Hepatocyte (in vitro differentiated cells): ENCODE measurements around the gene PFKL. TPM values are rescaled to one million over a fixed set of nuclear protein-coding genes. Genes with fewer than 3 reads are reported as not detected.

Experiments
- DNase-seq: peaks from one replicate; pipeline ENCODE4 v3.0.0-alpha.2; 2016; ENCODE audit warnings: low spot score
- H2AFZ ChIP-seq: fragments of 200-600 bp; sonication (generic); 2 replicates; pipeline ENCODE4 v1.6.0; 2016; ENCODE audit warnings: antibody characterized with exemption, mild to moderate bottlenecking
- H3K27ac ChIP-seq: fragments of 200-600 bp; sonication (generic); 2 replicates; pipeline ENCODE4 v1.5.1; 2016; ENCODE audit warnings: mild to moderate bottlenecking
- H3K27me3 ChIP-seq: fragments of 200-600 bp; sonication (generic); 2 replicates; pipeline ENCODE4 v1.6.1; 2016
- H3K36me3 ChIP-seq: fragments of 200-600 bp; sonication (generic); replicated peaks from 2 replicates; pipeline ENCODE4 v1.5.1; 2016; ENCODE audit warnings: low read depth; ENCODE audit not compliant: insufficient read depth
- H3K4me1 ChIP-seq: fragments of 200-600 bp; sonication (generic); 2 replicates; pipeline ENCODE4 v1.5.1; 2016; ENCODE audit warnings: mild to moderate bottlenecking, moderate library complexity; ENCODE audit not compliant: insufficient read depth
- H3K4me2 ChIP-seq: fragments of 200-600 bp; sonication (generic); 2 replicates; pipeline ENCODE4 v1.6.0; 2016
- H3K4me3 ChIP-seq: fragments of 200-600 bp; sonication (generic); 2 replicates; pipeline ENCODE4 v1.5.1; 2016; ENCODE audit warnings: mild to moderate bottlenecking
- H3K79me2 ChIP-seq: fragments of 200-600 bp; sonication (generic); 2 replicates; pipeline ENCODE4 v1.6.0; 2017; ENCODE audit warnings: mild to moderate bottlenecking
- H3K9me2 ChIP-seq: fragments of 200-600 bp; sonication (generic); replicated peaks from 2 replicates; pipeline ENCODE4 v1.6.0; 2017; ENCODE audit warnings: mild to moderate bottlenecking; ENCODE audit not compliant: insufficient read depth
- H3K9me3 ChIP-seq: fragments of 200-600 bp; sonication (generic); 2 replicates; pipeline ENCODE4 v1.5.1; 2016; ENCODE audit warnings: low read depth, mild to moderate bottlenecking
- H4K20me1 ChIP-seq: fragments of 200-600 bp; sonication (generic); 2 replicates; pipeline ENCODE4 v1.6.0; 2016; ENCODE audit warnings: mild to moderate bottlenecking; ENCODE audit not compliant: insufficient read depth, poor library complexity, severe bottlenecking
- CTCF ChIP-seq: fragments of 200-600 bp; sonication (generic); IDR thresholded peaks from 2 replicates; pipeline ENCODE4 v1.5.1; 2016; ENCODE audit warnings: antibody characterized with exemption, mild to moderate bottlenecking; ENCODE audit not compliant: poor library complexity
- EZH2 ChIP-seq: fragments of 200-600 bp; sonication (generic); IDR thresholded peaks from 2 replicates; pipeline ENCODE4 v1.6.1; 2016; ENCODE audit warnings: antibody characterized with exemption, mild to moderate bottlenecking, borderline replicate concordance
- EZH2phosphoT487 ChIP-seq: fragments of 200-600 bp; sonication (generic); IDR thresholded peaks from one replicate; pipeline ENCODE4 v1.6.1; 2018; ENCODE audit warnings: antibody characterized with exemption, mild to moderate bottlenecking, low read depth, moderate library complexity; ENCODE audit not compliant: unreplicated experiment, severe bottlenecking
- WGBS: methylation state at CpG from one replicate; pipeline ENCODE4 v1.1.6; 2016; ENCODE audit warnings: low lambda C conversion rate; ENCODE audit errors: missing lambda C conversion rate; 5-methylcytosine and 5-hydroxymethylcytosine counted together
- polyA plus RNA-seq: library from polyadenylated mRNA; unstranded; fragments of >200 nt; fragmentation: Nextera tagmentation; extraction: Ambion mirVana; gene quantifications from 2 replicates; pipeline ENCODE4 v1.2.1, GENCODE V29; 2016
- total RNA-seq: library from RNA; depleted of rRNA; stranded (reverse); fragments of >200 nt; gene quantifications from 2 replicates; pipeline ENCODE4 v1.2.3, GENCODE V29; 2014

The PFKL gene
- total RNA-seq = 115 and 140 TPM in 2 replicates
- 191 and 205 TPM in 2 replicates for polyA plus RNA-seq

- no peaks in the 10 kb centered on the region for H3K36me3 ChIP-seq
- peak within 1 kb of the TSS; percentile 96 for H3K27ac ChIP-seq
- H3K79me2 ChIP-seq = peaks cover 34% of the 10 kb centered on the region
- H3K4me3 ChIP-seq = peak within 1 kb of the TSS; percentile 94
- TF ChIP-seq CTCF = no peak
- no peak for TF ChIP-seq EZH2
- no peak for TF ChIP-seq EZH2phosphoT487
- H3K4me2 ChIP-seq = peak within 1 kb of the TSS; percentile 97
- H2AFZ ChIP-seq = peak within 1 kb of the TSS; percentile 87
- peaks cover 37% of the 10 kb centered on the region for H3K4me1 ChIP-seq
- no peaks in the 10 kb centered on the region for H3K9me2 ChIP-seq
- peaks cover 8% of the 10 kb centered on the region for H4K20me1 ChIP-seq
- no peaks in the 10 kb centered on the region for H3K27me3 ChIP-seq
- 2% methylated on average over 14 of the region's 94 CpGs for WGBS
- no peaks in the 10 kb centered on the region for H3K9me3 ChIP-seq
- peak; percentile 88 for DNase-seq
These were observed at the start of gene PFKL for GRCh38 chr21:44299458-44300261. TSS of gene PFKL (plus strand) at chr21:44300053. CDS start at chr21:44300106, 53 bp downstream.

GRCh38 chr21:44253832-44254710 lies 45.8 kb upstream of the PFKL start:
- H3K4me3 ChIP-seq = no peak overlapping the region
- H3K4me1 ChIP-seq = no peaks in the 10 kb centered on the region
- no peaks in the 10 kb centered on the region for H3K9me3 ChIP-seq
- H3K36me3 ChIP-seq = no peaks in the 10 kb centered on the region
- peak; percentile 3 for DNase-seq
- no peaks in the 10 kb centered on the region for H4K20me1 ChIP-seq
- 89% methylated on average over 29 of the region's 29 CpGs for WGBS
- no peak overlapping the region for H2AFZ ChIP-seq
- H3K27ac ChIP-seq = no peak overlapping the region
- H3K79me2 ChIP-seq = no peaks in the 10 kb centered on the region
- H3K27me3 ChIP-seq = no peaks in the 10 kb centered on the region
- no peak for TF ChIP-seq EZH2phosphoT487
- TF ChIP-seq EZH2 = no peak
- TF ChIP-seq CTCF = no peak
- H3K4me2 ChIP-seq = no peak overlapping the region
- H3K9me2 ChIP-seq = no peaks in the 10 kb centered on the region

- Histone ChIP-seq H4K20me1 (no peaks in the 10 kb centered on the region), H3K79me2 (no peaks in the 10 kb centered on the region), H3K4me2 (no peak overlapping the region), H3K4me3 (no peak overlapping the region), H3K9me2 (no peaks in the 10 kb centered on the region), H3K27ac (no peak overlapping the region), H2AFZ (no peak overlapping the region), H3K9me3 (no peaks in the 10 kb centered on the region), H3K4me1 (no peaks in the 10 kb centered on the region), H3K36me3 (no peaks in the 10 kb centered on the region), H3K27me3 (no peaks in the 10 kb centered on the region)
- TF ChIP-seq EZH2phosphoT487 (no peak), EZH2 (no peak), CTCF (no peak)
- peak; percentile 17 for DNase-seq
- WGBS = 91% methylated on average over 10 of the region's 11 CpGs
These were observed 44.3 kb upstream of the PFKL start for GRCh38 chr21:44255511-44255981.
